ENCODE data around the gene TSEN2.
"Not testable (repeated sequence)": the region's sequence is repeated elsewhere in the genome, so short reads cannot be mapped to it uniquely, and the experiment has no call there.

TSEN2 gene

GRCh38 chr3:12451960-12452359 lies 32.3 kb upstream of the TSEN2 start:
- peaks cover 2 to 42% (median 30%) of the 10 kb centered on the region in 5 donors for H3K4me1 ChIP-seq (ENCODE audit: control insufficient read depth in 5 of 5, insufficient read depth in 5 of 5, low read length in 5 of 5)
- H3K27me3 ChIP-seq (ENCODE audit: control insufficient read depth in 5 of 5, insufficient read depth in 4 of 5, low read length in 5 of 5) = no peaks in the 10 kb centered on the region
- no peak overlapping the region for H3K9ac ChIP-seq (ENCODE audit: low read length in 5 of 5)
- H3K4me3 ChIP-seq (ENCODE audit: low read depth in 1 of 5, low read length in 5 of 5) = no peak overlapping the region
- H3K9me3 ChIP-seq (ENCODE audit: control insufficient read depth in 5 of 5, low read length in 5 of 5) = peaks cover 0 to 7% (median 0%) of the 10 kb centered on the region in 5 donors
- peak overlapping the region; percentile 79 for H3K27ac ChIP-seq (ENCODE audit: low read depth, low read length)
- H3K36me3 ChIP-seq (ENCODE audit: control insufficient read depth in 5 of 5, insufficient read depth in 5 of 5, low read length in 5 of 5) = peaks cover 0 to 7% (median 3%) of the 10 kb centered on the region in 5 donors

- Histone ChIP-seq H3K27ac (ENCODE audit: low read depth, low read length) (peak overlapping the region; percentile 92), H3K27me3 (ENCODE audit: control insufficient read depth in 5 of 5, insufficient read depth in 4 of 5, low read length in 5 of 5) (no peaks in the 10 kb centered on the region), H3K36me3 (ENCODE audit: control insufficient read depth in 5 of 5, insufficient read depth in 5 of 5, low read length in 5 of 5) (peaks cover 0 to 7% (median 3%) of the 10 kb centered on the region in 5 donors), H3K9ac (ENCODE audit: low read length in 5 of 5) (no peak overlapping the region), H3K4me3 (ENCODE audit: low read depth in 1 of 5, low read length in 5 of 5) (no peak overlapping the region), H3K9me3 (ENCODE audit: control insufficient read depth in 5 of 5, low read length in 5 of 5) (peaks cover 0 to 7% (median 0%) of the 10 kb centered on the region in 5 donors), H3K4me1 (ENCODE audit: control insufficient read depth in 5 of 5, insufficient read depth in 5 of 5, low read length in 5 of 5) (peaks cover 2 to 42% (median 30%) of the 10 kb centered on the region in 5 donors)
Observed at GRCh38 chr3:12452361-12453330, 31.6 kb upstream of the TSEN2 start.

- Histone ChIP-seq H3K9ac (ENCODE audit: low read length in 5 of 5) (peak overlapping the region in 1 of 5 donors; percentile 1), H3K4me1 (ENCODE audit: control insufficient read depth in 5 of 5, insufficient read depth in 5 of 5, low read length in 5 of 5) (peaks cover 2 to 51% (median 37%) of the 10 kb centered on the region in 5 donors), H3K9me3 (ENCODE audit: control insufficient read depth in 5 of 5, low read length in 5 of 5) (peaks cover 0 to 4% (median 0%) of the 10 kb centered on the region in 5 donors), H3K27ac (ENCODE audit: low read depth, low read length) (peak overlapping the region; percentile 92), H3K36me3 (ENCODE audit: control insufficient read depth in 5 of 5, insufficient read depth in 5 of 5, low read length in 5 of 5) (peaks cover 0 to 7% (median 3%) of the 10 kb centered on the region in 5 donors), H3K4me3 (ENCODE audit: low read depth in 1 of 5, low read length in 5 of 5) (no peak overlapping the region), H3K27me3 (ENCODE audit: control insufficient read depth in 5 of 5, insufficient read depth in 4 of 5, low read length in 5 of 5) (no peaks in the 10 kb centered on the region)
Observed at GRCh38 chr3:12454076-12454815, 30.0 kb upstream of the TSEN2 start.

GRCh38 chr3:12454816-12455121 lies 29.5 kb upstream of the TSEN2 start:
- Histone ChIP-seq H3K27me3 (ENCODE audit: control insufficient read depth in 5 of 5, insufficient read depth in 4 of 5, low read length in 5 of 5) (no peaks in the 10 kb centered on the region), H3K36me3 (ENCODE audit: control insufficient read depth in 5 of 5, insufficient read depth in 5 of 5, low read length in 5 of 5) (peaks cover 0 to 7% (median 3%) of the 10 kb centered on the region in 5 donors), H3K27ac (ENCODE audit: low read depth, low read length) (peak overlapping the region; percentile 92), H3K4me1 (ENCODE audit: control insufficient read depth in 5 of 5, insufficient read depth in 5 of 5, low read length in 5 of 5) (peaks cover 2 to 56% (median 38%) of the 10 kb centered on the region in 5 donors), H3K4me3 (ENCODE audit: low read depth in 1 of 5, low read length in 5 of 5) (no peak overlapping the region), H3K9me3 (ENCODE audit: control insufficient read depth in 5 of 5, low read length in 5 of 5) (peaks cover 0 to 4% (median 0%) of the 10 kb centered on the region in 5 donors), H3K9ac (ENCODE audit: low read length in 5 of 5) (no peak overlapping the region)

GRCh38 chr3:12455740-12456139 lies 28.5 kb upstream of the TSEN2 start:
- Histone ChIP-seq H3K4me3 (ENCODE audit: low read depth in 1 of 5, low read length in 5 of 5) (no peak overlapping the region), H3K36me3 (ENCODE audit: control insufficient read depth in 5 of 5, insufficient read depth in 5 of 5, low read length in 5 of 5) (peaks cover 0 to 7% (median 3%) of the 10 kb centered on the region in 5 donors), H3K9ac (ENCODE audit: low read length in 5 of 5) (no peak overlapping the region)

GRCh38 chr3:12456441-12456840 lies 27.8 kb upstream of the TSEN2 start:
- H3K9ac ChIP-seq (ENCODE audit: low read length in 5 of 5) = no peak overlapping the region
- H3K4me1 ChIP-seq (ENCODE audit: control insufficient read depth in 5 of 5, insufficient read depth in 5 of 5, low read length in 5 of 5) = peaks cover 2 to 53% (median 29%) of the 10 kb centered on the region in 5 donors
- no peak overlapping the region for H3K4me3 ChIP-seq (ENCODE audit: low read depth in 1 of 5, low read length in 5 of 5)
- H3K27ac ChIP-seq (ENCODE audit: low read depth, low read length) = peak overlapping the region; percentile 92
- H3K27me3 ChIP-seq (ENCODE audit: control insufficient read depth in 5 of 5, insufficient read depth in 4 of 5, low read length in 5 of 5) = no peaks in the 10 kb centered on the region
- peaks cover 0 to 7% (median 3%) of the 10 kb centered on the region in 5 donors for H3K36me3 ChIP-seq (ENCODE audit: control insufficient read depth in 5 of 5, insufficient read depth in 5 of 5, low read length in 5 of 5)
- peaks cover 0 to 3% (median 0%) of the 10 kb centered on the region in 5 donors for H3K9me3 ChIP-seq (ENCODE audit: control insufficient read depth in 5 of 5, low read length in 5 of 5)

More at GRCh38 chr3:12455740-12456139, 28.5 kb upstream of the TSEN2 start:
- Histone ChIP-seq H3K4me1 (ENCODE audit: control insufficient read depth in 5 of 5, insufficient read depth in 5 of 5, low read length in 5 of 5) (peaks cover 2 to 54% (median 36%) of the 10 kb centered on the region in 5 donors), H3K27me3 (ENCODE audit: control insufficient read depth in 5 of 5, insufficient read depth in 4 of 5, low read length in 5 of 5) (no peaks in the 10 kb centered on the region), H3K27ac (ENCODE audit: low read depth, low read length) (peak overlapping the region; percentile 92), H3K9me3 (ENCODE audit: control insufficient read depth in 5 of 5, low read length in 5 of 5) (peaks cover 0 to 4% (median 0%) of the 10 kb centered on the region in 5 donors)

GRCh38 chr3:12457380-12457779 lies 26.9 kb upstream of the TSEN2 start:
- not testable (repeated sequence) for H3K27me3 ChIP-seq (ENCODE audit: control insufficient read depth in 5 of 5, insufficient read depth in 4 of 5, low read length in 5 of 5); H3K4me3 ChIP-seq (ENCODE audit: low read depth in 1 of 5, low read length in 5 of 5); H3K27ac ChIP-seq (ENCODE audit: low read depth, low read length); H3K9ac ChIP-seq (ENCODE audit: low read length in 5 of 5); H3K36me3 ChIP-seq (ENCODE audit: control insufficient read depth in 5 of 5, insufficient read depth in 5 of 5, low read length in 5 of 5); H3K9me3 ChIP-seq (ENCODE audit: control insufficient read depth in 5 of 5, low read length in 5 of 5)
- H3K4me1 ChIP-seq (ENCODE audit: control insufficient read depth in 5 of 5, insufficient read depth in 5 of 5, low read length in 5 of 5) = peaks cover 4 to 53% (median 30%) of the 10 kb centered on the region in 5 donors

- H3K4me3 ChIP-seq (ENCODE audit: low read depth in 1 of 5, low read length in 5 of 5) = no peak overlapping the region
- no peak overlapping the region for H3K9ac ChIP-seq (ENCODE audit: low read length in 5 of 5)
- H3K27me3 ChIP-seq (ENCODE audit: control insufficient read depth in 5 of 5, insufficient read depth in 4 of 5, low read length in 5 of 5) = no peaks in the 10 kb centered on the region
- H3K9me3 ChIP-seq (ENCODE audit: control insufficient read depth in 5 of 5, low read length in 5 of 5) = no peaks in the 10 kb centered on the region
- H3K27ac ChIP-seq (ENCODE audit: low read depth, low read length) = peak overlapping the region; percentile 88
- peaks cover 2 to 55% (median 34%) of the 10 kb centered on the region in 5 donors for H3K4me1 ChIP-seq (ENCODE audit: control insufficient read depth in 5 of 5, insufficient read depth in 5 of 5, low read length in 5 of 5)
- peaks cover 0 to 7% (median 3%) of the 10 kb centered on the region in 5 donors for H3K36me3 ChIP-seq (ENCODE audit: control insufficient read depth in 5 of 5, insufficient read depth in 5 of 5, low read length in 5 of 5)
Observed at GRCh38 chr3:12458901-12459300, 25.4 kb upstream of the TSEN2 start.

GRCh38 chr3:12460127-12460526 lies 24.2 kb upstream of the TSEN2 start:
- Histone ChIP-seq H3K9me3 (ENCODE audit: control insufficient read depth in 5 of 5, low read length in 5 of 5) (no peaks in the 10 kb centered on the region), H3K36me3 (ENCODE audit: control insufficient read depth in 5 of 5, insufficient read depth in 5 of 5, low read length in 5 of 5) (peaks cover 0 to 7% (median 3%) of the 10 kb centered on the region in 5 donors), H3K9ac (ENCODE audit: low read length in 5 of 5) (no peak overlapping the region), H3K4me1 (ENCODE audit: control insufficient read depth in 5 of 5, insufficient read depth in 5 of 5, low read length in 5 of 5) (peaks cover 2 to 57% (median 35%) of the 10 kb centered on the region in 5 donors), H3K27ac (ENCODE audit: low read depth, low read length) (peak overlapping the region; percentile 88), H3K27me3 (ENCODE audit: control insufficient read depth in 5 of 5, insufficient read depth in 4 of 5, low read length in 5 of 5) (no peaks in the 10 kb centered on the region), H3K4me3 (ENCODE audit: low read depth in 1 of 5, low read length in 5 of 5) (no peak overlapping the region)
